Stimulated activated CD4-positive, alpha-beta T cell treated with anti-CD3 and anti-CD28 coated beads, Interleukin-12 subunit alpha, Interleukin-12 subunit beta, amount 100 ng/mL, for 48 hours (primary cell): Measurements from ENCODE around the gene TMEM47.

Experiments used
- DNase-seq, 3 donors: peaks; one replicate each; pipeline ENCODE4 v3.0.0-alpha.2; 2020; ENCODE audit warnings: low read depth in 2 of 3, low spot score in 1 of 3

Gene TMEM47

DNA sequence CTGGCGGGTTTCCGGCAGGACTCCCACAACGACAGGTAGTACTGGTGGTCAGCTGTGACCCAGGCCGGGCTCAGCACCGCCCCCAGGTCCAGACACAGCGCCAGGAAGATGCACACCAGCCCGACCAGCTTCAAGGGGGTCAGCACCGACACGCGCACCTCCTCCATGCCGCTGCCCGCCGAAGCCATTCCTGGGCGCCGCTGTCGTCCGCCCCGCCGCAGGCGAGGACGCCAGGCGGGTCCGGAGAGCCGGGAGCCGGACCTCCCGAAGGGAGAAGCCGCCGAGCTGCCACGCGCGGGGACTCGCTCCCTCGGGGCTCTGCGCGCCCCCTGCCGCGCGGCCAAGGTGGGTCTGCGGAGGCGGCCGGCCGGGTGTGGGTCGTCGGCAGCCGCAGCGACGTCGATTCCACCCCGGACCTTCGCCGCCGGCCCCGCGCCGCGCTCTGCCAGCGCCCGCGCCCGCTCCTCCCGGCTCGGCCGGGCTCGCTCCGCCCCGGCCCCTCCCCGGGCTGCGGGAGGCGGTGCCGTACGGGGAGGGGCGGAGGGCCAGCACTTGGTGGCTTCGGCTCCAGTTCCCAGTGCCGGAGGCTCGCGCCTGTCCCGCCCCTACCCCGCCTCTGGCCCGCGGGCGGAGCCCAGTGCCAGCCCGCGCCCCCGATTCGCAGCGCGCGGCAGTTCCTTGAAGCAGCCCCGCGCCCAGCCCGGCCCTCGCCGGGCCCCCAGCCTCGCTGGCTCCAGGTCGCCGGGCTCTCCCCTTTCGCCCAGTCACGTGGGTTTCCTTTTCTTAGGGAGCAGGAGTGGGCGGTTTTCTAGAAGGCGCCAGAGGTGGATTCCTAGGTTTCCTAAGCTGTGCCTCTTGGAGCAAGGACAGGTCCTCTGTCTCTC is at the start of gene TMEM47:
Gene TMEM47, minus strand, starts transcription at position 444 of the 884 bp plus-strand sequence. Its CDS starts 256 bp downstream, at position 188.
- no peak for DNase-seq

- no peak for DNase-seq
These were observed 30.0 kb upstream of the TMEM47 start for GRCh38 chrX:34687095-34687494.

- DNase-seq, result no peak
These were observed 2.5 kb upstream of the TMEM47 start for GRCh38 chrX:34659575-34659974.

- DNase-seq, result no peak
These were observed 1.2 kb upstream of the TMEM47 start for GRCh38 chrX:34658326-34658725.

DNA sequence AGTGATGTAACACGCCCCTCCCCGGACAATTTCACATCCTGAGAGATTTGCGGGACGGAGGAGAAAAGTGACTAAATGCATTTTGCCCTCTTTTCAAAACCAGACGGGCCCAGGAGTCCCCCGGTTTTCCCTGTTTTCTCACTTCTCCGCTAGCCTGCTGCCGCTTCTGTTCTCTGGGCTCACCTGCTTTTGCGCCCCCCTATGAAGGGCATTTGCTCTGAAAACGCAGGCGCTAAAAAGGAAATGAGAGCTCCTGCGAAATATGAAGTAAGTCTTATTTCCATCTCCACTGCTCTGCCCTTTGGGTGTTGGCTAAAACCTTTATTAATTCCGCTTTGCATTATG is 613 bp upstream of the TMEM47 start:
- no peak for DNase-seq

- DNase-seq, result no peak
These were observed 631 bp downstream of the TMEM47 start for GRCh38 chrX:34656467-34656841.

DNA sequence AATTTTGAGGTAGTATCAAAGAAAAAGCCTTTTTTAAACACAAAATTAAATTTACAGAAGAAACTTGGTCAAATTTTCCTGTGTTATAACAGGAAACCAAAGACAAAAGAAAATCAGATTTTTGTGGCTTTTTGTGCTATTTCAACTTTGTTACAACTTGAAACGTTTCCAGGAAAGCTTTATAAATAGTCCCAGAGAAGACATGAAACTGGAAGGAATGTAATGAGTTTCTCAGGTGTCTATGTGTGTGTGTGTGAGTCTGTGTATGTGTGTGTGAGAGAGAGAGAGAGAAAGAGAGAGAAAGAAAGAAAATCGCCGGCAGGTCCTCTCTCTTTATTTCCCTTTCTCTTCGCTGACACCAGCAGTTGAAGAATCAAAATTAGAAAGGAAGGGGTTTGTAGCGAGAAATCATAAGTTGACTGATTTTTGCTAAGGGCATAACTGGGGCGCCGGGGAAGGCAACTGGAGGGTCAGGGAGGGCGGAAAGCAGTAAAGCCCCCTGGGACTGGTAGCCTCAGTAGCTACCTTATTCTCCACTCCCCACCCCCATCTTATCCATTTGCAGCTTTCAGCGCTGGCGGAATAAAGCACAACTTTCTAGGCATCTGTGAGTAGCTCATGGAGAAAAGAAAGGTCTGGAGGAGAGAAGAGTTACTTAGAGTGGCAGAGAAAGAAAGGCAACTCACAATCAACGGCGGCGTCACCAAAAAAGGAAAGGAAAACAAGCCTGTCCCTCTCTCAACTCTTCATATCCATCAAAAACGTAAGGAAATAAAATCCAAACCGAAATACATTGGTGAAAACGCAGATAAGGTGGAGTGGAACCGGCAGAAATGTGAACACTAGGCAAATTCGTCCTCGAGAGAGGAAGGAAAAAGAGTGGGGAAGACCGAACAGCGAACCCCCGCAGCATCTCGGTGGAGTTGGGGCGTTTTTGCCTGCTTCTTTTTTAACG is 1.3 kb downstream of the TMEM47 start:
- DNase-seq, result no peak

DNA sequence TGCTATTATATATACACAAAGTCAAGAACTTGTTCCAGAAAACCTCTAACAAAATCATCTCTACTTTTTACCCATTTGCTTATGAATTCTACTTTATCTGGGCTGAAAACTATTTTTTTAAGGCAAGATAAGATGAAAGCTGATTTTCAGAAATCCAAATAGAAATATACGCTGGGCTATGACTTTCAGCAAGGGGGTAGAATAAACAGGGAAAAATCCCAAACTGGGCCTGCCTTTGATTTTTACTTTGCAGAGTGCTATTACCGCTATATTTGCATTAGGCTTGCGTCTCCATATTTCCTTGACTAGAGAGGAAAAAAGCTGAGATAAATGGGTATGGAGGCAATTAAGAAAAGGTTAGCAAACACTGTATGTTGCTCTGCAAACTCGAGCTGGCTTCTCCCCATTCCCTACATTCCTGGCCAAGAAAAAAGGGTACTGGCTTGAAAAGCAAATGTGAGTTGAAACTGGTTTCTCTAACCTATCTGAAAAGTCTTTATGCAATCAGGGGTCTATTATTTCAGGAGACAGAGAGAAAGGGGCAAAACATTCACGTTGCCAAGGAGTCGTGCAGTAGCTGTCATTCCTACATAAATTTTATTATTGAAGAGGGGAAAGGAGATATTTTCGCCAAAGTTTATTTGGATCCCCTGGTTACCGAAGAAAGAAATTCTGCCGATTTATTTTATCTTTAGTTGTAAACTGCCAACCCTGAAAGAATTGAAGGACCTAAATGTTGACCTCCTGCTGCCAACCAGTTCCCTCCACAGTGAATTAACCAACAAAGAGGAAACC is 2.2 kb downstream of the TMEM47 start:
- no peak for DNase-seq

GRCh38 chrX:34653811-34654210 is 3.3 kb downstream of the TMEM47 start:
- no peak for DNase-seq

- no peak for DNase-seq
These were observed 14.2 kb downstream of the TMEM47 start for GRCh38 chrX:34642849-34643248.

DNA sequence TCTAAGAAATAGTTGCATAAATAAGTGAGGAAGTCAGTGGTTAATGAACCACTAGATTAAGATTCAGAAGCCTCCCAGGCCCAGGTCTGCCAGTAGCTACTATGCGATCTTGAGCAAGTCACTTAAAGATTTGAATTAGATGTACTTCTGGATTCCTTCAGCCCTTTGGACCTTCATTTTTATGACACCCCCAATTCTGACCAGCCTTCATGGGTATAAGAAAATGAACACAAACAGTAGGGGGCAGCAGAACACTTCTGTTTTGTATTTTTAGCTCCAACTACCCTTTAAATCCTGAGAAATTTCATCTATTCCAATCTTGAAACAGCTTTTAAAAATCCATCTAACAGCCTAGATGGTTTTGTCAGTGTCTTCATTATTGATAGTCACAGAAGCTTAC is 19.0 kb downstream of the TMEM47 start:
- DNase-seq, result no peak

DNA sequence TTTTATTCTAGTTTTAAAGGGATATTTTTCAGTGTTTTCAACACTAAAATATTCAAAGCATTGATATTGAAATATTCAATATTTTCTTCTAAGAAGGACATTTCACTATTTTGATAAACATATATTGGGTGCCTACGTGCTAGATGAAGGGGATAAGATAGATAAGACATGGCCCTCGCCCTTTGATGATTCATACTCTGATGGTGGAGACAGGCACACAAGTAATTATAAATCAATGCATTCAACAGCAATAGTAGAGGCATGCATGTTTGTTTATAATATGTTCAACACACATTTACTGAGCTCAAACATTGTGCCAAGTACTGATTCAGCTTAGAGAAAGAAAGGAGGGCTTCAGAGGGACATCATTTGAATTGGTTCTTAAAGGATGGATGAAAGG is 22.7 kb downstream of the TMEM47 start:
- no peak for DNase-seq

GRCh38 chrX:34632384-34632783 is 24.7 kb downstream of the TMEM47 start:
- no peak for DNase-seq

DNA sequence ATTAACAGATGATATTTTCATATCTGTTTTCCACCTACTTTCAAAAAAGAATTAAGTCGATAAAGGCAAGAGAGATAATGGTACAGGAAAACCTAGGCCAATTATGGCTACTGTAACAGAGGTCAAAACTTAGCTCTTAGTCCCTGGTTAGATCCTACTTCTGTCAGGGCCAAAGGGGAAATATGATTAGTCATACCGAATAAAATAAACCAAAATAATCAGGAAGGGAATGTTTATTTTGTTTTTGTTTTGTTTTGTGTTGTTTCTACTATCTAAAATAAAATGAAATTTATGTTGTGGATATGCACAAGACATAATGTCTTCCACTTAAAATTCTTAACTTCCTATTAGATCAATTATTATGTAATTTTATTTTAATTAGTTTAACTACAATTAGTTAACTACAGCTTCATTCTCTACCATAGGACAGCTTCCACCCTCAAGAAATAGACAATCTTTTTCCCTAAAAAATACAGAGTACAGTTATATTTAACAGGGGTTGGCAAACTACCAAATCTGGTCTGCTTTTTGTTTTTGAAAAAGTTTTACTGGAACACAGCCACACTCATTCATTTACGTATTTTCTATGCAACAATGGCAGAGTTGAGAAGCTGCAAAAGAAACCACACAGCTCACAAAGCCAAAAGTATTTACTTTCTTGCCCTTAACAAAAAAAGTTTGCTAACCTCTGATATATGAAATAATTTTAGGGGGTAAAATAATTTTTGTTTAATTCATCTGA is 25.4 kb downstream of the TMEM47 start:
- DNase-seq, result no peak

GRCh38 chrX:34629572-34629971 is 27.5 kb downstream of the TMEM47 start:
- no peak for DNase-seq

- DNase-seq, result no peak
These were observed 32.7 kb downstream of the TMEM47 start for GRCh38 chrX:34624416-34624815.

DNA sequence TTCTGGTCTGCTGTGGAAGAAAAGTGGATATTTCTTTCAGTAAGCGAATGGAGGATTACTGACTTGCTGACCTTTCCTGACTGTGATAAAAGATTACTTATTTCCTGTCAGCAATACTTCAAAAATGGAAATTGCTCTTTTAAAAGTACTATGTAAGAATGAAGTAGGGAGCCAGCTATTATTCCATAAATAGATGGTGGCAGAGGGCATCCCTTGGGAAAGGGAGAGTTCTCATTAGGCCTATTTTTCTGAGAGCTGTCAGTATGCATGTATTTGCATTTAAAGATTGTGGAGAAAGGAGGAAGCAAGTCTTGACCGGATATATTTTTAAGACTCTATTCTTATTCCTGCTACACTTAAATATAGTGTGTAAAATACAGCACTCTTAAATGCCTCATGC is 37.2 kb downstream of the TMEM47 start:
- no peak for DNase-seq

DNA sequence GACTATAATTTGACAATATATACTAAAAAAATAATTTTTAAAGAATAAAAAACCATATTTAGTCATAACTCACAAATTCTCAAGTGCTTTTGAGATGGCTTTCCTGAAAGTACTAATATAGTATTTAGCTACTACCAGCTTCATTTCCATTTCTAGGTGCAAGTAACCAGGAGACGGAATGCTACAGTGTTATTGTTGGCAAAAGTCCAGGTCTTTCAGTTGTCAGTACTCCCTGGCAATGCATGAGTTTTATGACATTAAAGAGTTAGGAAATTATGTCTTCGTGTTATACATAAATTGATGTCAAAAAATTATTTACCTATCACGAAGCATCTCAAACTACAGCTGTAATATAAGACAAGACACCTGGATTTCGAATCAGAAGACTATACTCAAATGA is 45.0 kb downstream of the TMEM47 start:
- no peak for DNase-seq

DNA sequence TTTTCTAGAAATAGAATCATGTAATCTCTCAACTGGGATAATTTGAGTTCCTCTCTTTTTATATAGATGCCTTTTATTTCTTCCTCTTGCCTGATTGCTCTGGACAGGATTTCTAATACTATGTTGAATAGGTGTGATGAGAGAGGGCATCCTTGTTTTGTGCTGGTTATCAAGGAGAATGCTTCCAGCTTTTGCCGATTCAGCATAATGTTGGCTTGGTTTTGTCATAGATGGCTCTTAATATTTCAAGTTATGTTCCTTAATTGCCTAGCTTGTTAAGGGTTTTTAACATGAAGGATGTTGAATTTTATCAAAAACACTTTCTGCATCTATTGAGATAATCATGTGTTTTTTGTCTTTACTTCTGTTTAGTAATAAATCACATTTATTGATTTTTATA is 58.7 kb downstream of the TMEM47 start:
- no peak for DNase-seq

DNA sequence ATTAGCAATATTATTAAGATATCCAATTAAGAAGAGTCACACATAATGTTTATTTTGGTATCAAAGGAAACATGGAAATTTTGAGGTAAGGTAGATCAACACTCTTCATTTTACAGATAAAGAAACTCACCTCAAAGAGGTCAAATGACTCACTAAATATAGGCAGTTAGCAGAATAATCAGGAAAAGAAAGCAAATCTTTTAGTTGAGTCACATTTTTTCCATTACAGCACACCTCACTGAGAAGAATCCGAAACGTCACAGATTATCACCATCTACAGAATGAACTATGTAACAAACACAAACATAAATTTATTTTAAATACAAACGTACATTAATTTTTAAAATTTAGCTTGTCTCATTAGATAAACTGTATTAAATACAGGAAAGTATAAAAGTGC is 70.1 kb downstream of the TMEM47 start:
- no peak for DNase-seq
